Muscle of back (tissue), 11 donors: ENCODE data around the gene TMEM170B. TPM values are rescaled to one million over a fixed set of nuclear protein-coding genes. Genes with fewer than 3 reads are reported as not detected.

Source experiments
- DNase-seq, 3 donors: peaks; one replicate each; pipeline versions ENCODE4 v3.0.0 to v3.0.0-alpha.2; 2013
- polyA plus RNA-seq, 10 donors: library from polyadenylated mRNA; unstranded; fragments of 120-200 nt; gene quantifications; one replicate each; pipeline ENCODE4 v1.2.1, GENCODE V29; 2013; ENCODE audit not compliant: insufficient read length in 10 of 10

TMEM170B gene
- polyA plus RNA-seq, 10 donors = 4.2 to 7.7 (median 5.7) TPM

DNA sequence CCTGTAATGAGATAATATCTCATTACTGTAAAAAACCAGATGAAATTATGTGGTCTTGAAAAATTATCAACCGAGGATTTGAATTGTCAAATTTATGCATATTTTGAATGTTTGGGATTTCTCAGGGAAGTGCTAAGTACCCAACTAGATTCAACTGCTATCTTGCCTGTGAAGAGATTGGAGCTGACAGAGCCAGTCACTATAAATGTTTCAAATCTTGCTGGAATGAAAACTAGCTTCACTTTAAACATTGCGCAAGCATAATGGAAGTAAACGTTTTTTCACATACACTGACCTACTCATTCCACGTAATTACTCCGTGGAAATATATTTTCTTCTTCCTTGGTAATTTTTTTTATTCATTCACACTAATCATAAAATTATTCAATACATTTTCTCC lies 46.7 kb downstream of the TMEM170B start:
- no peak for DNase-seq

GRCh38 chr6:11585426-11586016 lies 48.0 kb downstream of the TMEM170B start:
- DNase-seq = peak in 2 of 3 donors; percentile 55 to 62

GRCh38 chr6:11586117-11586516 lies 48.6 kb downstream of the TMEM170B start:
- DNase-seq = no peak

DNA sequence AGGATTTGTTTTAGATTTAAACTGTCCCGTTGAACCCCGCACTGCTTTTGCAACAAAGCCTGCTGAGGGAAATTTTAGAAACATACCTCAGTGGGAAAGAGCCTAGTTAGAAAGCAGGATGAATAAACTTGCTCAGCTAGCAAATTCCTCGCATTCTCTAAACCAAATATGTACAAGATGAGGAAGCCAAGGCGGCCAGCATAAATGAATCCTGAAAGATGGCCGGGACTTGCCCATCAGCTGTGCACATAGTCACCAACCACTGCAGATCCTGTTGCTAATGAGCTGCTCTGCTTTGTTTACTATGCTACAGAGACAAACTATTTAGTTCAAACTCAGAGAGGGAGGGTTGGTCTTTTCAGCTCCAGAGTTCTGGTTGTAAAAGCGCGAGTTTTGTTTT lies 49.0 kb downstream of the TMEM170B start:
- DNase-seq = peak in 1 of 3 donors; percentile 82

- no peak for DNase-seq
Observed at GRCh38 chr6:11589261-11589660, 51.7 kb downstream of the TMEM170B start.

DNA sequence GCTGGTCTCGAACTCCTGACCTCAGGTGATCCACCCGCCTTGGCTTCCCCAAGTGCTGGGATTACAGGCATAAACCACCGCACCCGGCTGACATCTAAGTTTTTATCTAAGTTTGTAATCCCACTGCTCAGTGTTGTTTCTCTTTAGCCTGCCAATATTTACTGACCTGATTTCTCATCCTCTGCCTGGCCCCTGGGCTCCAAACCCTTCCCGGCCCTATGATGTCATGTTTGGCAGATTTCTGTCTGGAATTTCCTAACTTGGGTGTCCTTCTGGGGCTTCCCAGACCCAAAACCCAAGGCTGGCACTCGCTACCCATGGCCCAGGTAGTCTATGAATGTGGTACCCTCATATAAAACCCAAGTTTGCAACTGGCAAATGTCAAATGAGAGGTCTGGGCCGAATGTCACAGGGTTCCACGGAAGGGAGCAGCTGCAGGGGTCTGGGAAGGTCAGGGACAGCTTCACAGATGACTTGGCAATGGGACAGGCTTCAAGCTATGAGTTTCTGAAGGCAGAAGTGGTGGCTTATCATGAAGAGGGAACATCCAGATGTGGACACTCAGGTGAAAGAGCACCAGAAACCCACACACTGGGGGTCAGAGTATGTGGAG lies 54.9 kb downstream of the TMEM170B start:
- DNase-seq = peak in 1 of 3 donors; percentile 62

DNA sequence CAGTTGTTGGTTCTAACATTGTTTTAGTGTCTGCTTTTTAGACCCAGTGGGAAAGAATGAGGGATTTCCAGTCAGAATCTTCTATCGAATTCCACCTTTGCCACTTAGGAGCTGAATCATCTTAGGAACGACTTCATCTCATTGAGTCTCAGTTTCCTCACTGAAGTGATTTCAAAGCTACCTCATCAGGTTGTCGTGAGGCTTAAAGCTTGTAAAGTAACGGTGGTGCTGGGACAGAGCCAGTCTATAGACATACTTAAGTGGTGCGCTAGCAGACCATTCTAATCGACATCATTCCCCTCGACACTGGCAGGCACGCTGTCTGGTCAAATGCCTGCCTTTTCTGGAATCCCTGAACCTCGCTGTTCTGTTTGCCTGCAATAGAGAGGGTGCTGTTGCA lies 55.5 kb downstream of the TMEM170B start:
- DNase-seq = no peak

DNA sequence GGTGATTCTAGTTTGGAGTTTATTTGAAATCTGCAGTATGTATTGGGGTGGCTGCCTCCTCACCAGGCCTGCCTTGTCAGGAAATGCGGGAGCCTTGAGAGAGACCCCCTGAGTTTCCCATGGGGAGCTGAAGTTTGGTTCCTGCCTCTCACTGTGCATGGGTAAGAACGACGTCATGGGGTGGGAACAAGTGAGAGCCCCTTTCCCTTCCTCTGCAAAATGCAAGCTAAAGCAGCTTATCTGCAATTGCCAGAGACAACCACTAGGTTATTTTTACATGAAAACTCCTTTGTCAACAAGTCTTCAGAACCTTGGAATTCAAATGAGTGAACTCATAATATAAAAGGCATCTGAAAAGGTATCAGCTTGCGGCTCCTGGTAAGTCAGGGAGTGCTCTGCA lies 58.4 kb downstream of the TMEM170B start:
- DNase-seq = no peak

DNA sequence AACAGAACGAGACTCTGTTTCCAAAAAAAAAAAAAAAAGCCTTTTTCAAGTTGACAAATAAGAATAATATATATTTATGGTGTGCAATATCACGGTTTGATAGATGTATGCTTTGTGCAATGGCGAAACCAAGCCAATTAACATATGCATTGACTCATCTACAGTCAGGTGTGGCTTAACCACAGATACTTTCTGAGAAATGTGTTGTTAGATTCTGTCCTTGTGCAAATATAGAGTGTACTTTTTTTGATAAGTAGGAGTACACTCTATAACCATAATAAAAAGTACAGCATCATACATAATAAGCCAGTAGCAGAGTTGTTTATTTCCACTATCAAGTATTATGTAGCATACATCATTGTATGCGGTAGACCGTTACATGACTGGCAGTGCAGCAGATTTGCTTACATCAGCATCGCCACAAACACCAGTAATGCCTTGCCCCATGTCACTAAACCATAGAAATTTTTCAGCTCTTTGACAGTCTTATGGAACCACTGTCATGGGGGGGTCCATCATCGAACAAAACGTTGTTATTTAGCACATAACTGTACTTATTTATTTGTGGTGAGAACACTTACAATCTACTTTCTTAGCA lies 59.2 kb downstream of the TMEM170B start:
- no peak for DNase-seq

DNA sequence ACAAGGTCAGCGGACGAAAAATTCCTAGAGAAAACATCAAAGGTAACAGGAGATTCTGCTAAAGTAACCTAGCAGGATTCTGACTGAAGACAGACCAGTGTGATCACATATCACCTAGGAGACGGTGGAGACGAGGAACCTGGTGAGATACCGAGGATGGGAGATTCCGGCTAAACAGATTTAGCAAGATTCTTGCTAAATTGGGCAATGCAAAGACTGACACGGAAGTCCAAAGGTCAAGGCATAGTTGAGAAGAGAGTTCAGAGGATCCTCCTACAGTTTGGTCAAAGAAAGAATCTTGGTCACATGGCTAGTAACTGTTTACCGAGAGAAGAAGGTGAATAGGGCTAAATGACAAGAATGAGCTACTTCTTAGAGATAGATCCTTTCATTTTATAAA lies 61.1 kb downstream of the TMEM170B start:
- no peak for DNase-seq

DNA sequence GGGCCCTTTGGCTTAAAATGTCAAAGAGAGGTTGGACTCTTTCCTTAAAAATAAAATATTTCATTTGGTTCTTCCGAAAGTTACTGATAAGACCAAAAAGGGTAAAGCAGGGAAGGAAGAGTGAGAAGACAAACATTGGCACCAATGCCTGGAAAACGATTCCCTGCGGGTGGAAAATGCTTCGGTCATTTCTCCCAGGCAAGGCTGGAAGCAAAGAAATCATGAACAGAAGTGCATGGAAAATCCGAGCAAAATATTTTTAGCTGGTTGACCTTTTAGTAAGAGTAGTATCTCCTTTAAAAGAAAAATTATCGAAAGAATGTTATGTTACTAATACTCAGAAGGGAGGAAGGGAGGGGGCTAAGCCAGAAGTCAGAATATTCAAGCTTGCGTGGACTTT lies 62.7 kb downstream of the TMEM170B start:
- no peak for DNase-seq

DNA sequence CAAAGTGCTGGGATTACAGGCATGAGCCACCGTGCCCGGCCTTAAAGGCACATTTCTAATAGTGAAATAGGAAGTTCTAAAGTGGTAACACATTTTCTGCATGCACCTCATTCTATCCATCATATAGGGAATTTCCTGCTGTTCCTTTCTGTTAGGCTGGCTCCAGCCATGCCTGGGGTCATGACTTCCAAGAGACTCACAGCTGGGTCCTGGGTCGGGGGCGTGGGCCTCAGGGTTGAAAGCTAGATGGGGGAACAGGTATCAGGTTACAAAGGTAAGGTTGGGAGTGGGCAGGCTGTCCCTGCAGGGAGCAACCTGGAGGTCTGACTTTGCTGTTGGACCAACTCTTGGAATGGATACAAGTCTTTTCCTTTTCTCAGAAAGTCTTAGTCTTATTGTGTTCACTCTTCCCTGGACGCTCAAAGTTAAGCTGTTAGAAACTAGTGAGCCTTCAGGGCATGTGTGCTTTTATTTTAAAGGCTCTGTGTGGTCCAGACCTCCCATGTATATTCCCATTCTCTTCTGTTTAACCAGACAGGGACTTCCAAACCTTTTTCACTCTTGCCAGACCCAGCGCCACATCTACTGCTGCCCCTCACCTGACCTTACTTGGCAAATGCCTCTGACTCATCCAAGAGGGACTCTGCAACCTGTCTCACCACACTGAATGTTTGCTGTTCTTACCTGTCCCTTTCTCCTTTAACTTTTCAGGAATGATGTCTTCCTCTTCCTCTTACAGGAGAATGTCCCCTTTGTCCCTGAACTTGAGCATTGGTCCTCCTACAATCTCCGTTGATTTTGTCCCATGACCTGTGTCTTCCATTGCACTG lies 64.4 kb downstream of the TMEM170B start:
- DNase-seq = no peak

DNA sequence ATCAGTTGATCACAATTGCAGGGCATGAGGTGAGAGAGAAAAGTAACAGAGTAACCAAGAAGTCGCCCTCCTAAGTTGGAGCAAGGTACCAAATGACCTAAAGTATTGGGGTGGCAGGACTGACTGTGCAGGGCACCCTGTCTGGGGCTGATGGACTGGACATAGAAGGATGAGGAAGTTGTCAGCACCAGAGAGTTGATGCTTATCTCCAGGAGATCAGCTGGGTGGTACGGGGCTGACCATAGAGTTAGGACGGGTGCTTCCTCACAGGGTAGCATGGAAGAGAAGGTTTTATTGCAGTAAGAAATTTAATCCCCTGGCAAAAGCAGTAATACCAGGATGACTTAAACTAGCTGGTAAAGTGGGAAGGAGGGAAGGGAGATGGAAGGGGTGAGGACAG lies 66.7 kb downstream of the TMEM170B start:
- DNase-seq = no peak

GRCh38 chr6:11604836-11605506 lies 67.4 kb downstream of the TMEM170B start:
- DNase-seq = no peak

DNA sequence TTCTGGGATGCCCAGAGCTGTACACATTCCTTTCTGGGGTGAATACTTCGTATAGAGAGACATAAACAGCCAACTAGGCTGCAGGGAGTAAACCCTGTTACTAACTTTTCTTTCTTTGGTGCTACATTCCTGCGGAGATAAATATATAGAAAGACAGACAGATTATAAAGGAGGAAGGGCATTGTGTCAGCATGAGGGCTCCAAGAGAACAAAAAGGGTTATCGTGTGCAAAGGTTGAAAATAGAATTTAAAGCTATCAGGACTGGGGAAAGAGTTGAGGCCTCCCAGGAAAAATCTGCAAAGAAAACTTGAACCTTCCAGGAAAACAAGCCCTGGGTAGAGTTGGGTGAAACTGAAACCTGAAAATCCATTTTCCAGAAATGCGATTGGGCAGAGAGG lies 68.0 kb downstream of the TMEM170B start:
- DNase-seq = no peak

DNA sequence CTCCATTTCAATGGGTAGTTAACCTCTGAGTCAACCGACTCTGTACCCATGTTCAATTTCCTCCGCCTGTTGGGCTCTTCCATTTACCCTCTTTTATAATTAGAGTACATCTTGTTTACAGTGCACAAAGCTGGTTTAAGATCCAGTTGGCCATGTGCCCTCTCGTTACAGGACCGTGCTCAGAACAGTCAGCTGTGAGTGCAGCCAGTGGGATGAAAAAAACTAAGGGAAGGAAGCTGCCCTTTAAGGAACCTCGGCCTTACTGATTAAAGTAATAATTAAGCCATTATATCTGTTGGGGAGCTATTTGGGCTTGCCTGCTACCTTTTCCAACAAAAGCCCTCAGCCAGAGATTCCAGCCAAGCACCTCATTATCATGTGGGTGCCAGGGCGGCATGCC lies 68.8 kb downstream of the TMEM170B start:
- DNase-seq = no peak

GRCh38 chr6:11607383-11607782 lies 69.8 kb downstream of the TMEM170B start:
- peak in 2 of 3 donors; percentile 54 to 69 for DNase-seq

DNA sequence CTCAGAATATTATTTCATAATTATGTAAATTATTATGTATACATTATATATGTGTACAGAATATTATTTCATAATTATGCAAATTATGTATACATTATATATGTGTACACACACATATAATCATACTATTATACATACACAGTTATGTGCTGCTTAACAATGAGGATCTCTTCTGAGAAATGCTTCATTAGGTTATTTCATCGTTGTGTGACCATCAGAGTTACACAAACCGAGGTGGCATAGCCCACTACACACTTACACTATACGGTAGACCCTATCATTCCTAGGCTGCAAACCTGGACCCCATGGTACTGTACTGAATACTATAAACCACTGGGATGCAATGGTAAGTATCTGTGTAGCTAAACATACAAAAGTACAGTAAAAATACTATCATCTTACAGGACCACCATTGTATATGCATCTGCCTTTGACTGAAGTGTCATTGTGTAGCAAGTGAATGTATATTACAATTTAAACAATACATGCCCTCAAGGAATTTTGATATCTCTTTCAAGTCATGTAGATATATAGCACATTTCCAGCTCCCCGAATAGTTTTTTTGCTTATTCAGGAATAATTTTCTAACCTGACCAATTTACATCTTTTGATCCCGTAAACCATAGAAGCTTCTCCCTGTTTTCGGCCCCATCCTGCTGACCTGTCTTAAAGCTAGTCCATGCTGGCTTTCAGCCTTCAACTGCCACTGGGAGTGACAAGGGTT lies 71.2 kb downstream of the TMEM170B start:
- DNase-seq = no peak

- no peak for DNase-seq
Observed at GRCh38 chr6:11609324-11610071, 71.9 kb downstream of the TMEM170B start.

- DNase-seq = no peak
Observed at GRCh38 chr6:11613336-11613735, 75.8 kb downstream of the TMEM170B start.

GRCh38 chr6:11613858-11614257 lies 76.3 kb downstream of the TMEM170B start:
- DNase-seq = peak in 1 of 3 donors; percentile 88
